Measurements from ENCODE around the gene DCLK3.

Gene DCLK3

DNA sequence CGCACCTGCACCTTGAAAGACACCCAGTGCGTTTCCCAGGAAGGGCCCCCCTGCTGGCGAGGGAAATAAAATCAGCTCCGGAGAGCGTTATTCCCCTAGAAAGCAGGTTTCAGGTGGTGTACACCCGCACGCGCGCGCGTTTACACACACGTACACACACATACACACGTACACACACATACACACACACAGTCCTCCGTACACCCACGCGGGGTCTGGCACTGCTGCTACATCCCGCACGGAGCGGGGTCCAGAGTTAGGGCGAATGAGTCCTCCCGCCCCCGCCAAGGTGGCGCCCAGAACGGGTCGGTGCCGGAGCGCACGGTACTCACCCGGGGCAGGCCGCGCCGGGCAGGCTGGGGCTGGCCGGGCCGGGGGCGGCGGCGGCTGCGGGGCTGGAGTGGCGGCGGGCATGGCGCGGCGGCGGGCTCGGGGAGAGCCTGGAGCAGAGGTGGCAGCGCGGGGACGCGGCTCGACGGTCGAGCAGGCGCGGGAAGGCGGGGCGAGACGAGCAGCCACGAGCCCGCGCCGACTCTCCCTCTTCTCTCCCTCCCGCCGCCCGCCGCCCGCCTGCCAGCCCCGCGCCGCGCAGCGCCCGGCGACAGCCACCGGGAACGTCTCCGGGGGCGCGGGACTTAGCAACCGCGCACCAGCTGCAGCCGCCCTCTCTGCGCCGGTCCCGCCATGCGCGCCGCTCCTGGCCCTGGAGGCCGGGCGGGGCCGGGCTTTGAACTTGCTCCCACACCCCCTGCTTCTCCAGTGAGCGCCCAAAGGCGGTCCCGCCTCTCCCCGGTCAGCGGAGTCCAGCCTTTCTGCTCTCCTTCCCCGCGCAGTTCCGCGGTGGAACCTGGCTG is at the start of gene DCLK3:
TSS of gene DCLK3 (minus strand) at position 704 of the 854 bp plus-strand sequence. CDS start at position 414, 290 bp downstream.
- no peak for DNase-seq

DNA sequence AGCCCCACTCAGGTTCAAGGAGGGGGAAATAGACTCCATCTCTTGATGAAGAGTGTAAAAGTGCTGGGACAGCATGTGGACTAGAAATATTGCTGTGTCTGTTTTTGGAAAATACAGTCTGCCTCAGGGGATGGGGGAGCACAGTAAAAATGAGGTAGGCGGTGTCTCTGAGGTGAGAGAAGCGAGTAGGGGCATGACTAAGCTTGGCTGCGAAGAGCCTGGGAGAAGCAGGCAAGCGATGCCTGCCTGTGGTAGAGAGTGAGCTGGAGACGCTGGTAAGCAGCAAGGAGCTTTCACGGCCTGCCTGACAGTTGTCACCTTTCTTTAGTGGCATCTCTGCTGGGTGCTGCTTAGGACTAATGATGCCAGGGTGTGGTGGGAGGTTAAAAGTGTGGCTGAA is 49.0 kb upstream of the DCLK3 start:
- DNase-seq: no peak

GRCh38 chr3:36812240-36812639 is 47.9 kb upstream of the DCLK3 start:
- DNase-seq: no peak

DNA sequence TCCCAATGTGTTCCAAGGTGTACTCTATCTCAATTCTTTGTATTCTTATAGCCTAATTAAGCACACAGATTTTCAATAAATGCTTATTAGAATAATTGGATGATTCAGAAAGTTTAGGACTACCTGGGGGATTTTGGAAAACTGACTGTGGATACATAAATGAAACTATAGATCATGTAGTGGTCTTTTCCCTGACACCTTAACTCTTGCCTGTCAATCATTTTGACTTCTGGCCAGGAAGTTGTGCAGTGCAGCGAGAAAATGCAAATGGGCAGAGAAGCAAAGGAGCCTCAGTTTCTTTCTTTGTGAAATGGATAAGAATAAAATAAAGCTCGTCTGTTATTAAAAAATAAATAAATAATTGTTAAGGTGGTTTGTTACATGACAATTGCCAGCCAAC is 47.4 kb upstream of the DCLK3 start:
- no peak for DNase-seq

- no peak for DNase-seq
These were observed 40.1 kb upstream of the DCLK3 start for GRCh38 chr3:36804295-36805055.

DNA sequence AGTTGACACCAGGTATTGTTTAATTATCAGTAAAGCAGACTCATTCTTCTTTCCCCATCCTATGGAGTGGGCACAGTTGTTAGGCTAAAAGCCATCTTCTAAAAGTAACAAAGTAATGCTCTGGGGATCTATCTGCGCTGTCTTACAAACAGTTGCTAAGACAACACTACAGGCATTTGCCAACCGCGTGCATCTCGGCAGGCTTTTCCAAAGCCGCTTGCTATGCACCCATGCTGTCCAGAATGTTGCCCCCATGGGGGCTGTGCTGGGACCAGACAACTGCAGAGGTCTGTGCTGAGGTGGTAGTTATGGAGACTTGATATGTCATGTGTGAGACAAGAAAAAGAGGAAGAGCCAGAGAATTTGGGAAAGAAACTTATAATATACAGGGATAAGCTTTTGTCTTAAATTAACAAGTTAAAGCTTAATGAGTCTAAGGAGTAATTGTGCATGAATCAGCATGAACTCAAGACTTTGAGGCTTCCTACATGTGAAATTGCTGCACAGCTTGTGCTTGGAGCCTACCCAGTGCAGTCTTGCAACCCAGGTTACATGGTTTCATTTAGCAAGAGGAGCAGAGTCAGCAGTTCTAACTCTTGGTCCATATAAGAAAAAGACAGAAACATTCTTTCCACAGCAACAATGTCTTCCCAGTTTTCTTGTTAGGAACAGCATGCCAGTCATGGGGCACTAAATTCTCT is 38.9 kb upstream of the DCLK3 start:
- DNase-seq: no peak

DNA sequence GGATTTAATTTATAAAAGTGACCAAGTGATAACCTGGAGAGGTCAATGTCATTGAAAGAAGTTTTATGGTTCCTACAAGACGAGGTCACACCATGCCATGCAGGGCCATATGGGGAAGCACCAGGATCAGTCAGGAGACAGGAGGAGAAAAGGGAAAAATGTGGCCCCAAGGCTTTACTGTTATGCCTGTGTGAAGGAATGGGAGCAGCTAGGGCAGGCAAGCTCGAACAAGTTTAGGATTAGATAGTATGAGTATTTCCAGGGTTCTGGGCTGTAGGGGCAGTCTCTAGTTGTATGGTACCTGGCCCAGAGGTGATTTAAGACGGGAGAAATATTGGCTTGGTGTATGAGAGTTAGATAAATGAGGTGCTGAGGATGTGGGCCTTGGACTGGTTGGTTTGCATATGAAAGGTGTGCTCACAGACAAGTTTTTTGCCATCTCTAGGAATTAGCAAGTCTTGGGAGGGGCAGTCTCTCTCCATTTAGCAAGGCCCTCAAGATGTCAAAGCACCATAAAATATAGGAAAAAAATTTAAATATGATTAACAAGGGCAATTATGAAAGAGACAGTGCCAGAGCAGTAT is 36.3 kb upstream of the DCLK3 start:
- no peak for DNase-seq

GRCh38 chr3:36796881-36797280 is 32.5 kb upstream of the DCLK3 start:
- DNase-seq: no peak

DNA sequence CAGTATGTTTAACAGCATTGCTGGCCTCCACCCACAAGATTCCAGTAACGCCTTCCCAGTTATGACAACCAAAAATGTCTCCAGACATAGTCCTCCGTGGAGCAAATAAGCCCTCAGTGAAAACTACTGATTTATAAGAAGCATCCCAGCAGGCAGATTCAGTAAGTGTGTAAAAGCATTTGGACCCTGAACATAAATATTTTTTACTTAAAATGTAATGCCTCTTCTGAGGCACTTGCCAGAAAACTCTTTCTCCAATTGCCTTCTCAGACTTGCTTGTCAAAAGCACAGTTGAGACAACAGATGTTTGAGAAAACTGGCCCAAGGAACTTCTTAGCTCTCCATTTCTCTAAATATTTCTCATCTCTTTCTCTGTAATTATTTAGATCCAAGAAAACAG is 31.8 kb upstream of the DCLK3 start:
- DNase-seq: no peak

DNA sequence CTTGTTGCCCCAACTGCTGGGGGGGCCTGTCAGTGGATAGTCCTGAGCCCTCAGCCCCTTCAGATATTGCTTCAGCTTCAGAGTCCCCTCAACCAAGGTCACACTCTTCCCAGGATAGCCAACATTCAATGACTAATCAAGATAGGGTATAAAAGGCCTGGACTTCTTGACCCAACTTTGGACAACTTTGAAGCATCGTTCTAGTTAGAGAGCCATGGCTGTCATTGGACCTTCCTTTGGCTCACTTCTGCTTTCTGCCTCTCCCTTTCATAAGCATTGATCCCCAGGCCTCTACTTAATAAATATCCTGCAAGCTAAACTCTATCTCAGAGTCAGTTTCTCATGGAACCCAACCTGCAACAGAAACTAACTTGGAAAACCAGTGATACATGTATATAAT is 31.3 kb upstream of the DCLK3 start:
- DNase-seq: no peak

DNA sequence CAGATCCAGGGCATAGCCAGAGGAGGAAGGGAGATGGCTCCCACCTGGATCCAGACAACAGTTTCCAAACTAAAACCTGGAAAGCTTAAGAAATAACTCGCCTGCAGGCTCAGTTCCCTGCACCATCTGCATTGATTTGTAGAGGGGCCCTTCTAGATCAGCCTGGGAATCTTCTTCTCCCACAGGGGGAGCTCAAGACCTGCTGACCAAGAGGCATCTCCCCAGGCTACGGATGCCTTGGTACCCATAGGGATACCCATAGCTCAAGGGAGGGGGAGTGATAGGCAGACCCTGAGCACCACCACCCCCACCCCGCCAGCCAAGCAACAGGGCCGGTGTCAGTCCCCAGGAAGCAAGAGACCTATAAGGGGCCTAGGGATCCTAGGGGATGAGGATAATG is 28.0 kb upstream of the DCLK3 start:
- DNase-seq: no peak

DNA sequence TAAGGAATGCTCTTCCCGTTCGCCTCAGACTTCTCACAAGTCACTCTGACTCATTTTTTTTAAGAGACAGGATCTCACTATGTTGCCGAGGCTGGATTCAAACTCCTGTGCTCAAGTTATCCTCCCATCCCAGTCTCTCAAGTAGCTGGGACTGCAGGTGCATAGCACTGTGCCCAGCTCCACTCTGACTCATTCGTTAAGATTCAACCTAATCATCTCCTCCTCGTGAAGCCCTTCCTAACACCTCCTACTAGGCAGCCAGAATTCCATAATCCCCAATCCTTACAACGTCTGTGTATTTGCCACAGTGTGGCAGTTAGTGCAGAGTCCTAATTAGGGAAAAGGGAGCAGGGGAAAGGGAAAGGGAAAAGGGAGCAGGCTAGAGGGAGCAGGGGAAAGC is 26.4 kb upstream of the DCLK3 start:
- no peak for DNase-seq

GRCh38 chr3:36786921-36787890 is 22.9 kb upstream of the DCLK3 start:
- no peak for DNase-seq

- DNase-seq: no peak
These were observed 19.8 kb upstream of the DCLK3 start for GRCh38 chr3:36784138-36784635.

DNA sequence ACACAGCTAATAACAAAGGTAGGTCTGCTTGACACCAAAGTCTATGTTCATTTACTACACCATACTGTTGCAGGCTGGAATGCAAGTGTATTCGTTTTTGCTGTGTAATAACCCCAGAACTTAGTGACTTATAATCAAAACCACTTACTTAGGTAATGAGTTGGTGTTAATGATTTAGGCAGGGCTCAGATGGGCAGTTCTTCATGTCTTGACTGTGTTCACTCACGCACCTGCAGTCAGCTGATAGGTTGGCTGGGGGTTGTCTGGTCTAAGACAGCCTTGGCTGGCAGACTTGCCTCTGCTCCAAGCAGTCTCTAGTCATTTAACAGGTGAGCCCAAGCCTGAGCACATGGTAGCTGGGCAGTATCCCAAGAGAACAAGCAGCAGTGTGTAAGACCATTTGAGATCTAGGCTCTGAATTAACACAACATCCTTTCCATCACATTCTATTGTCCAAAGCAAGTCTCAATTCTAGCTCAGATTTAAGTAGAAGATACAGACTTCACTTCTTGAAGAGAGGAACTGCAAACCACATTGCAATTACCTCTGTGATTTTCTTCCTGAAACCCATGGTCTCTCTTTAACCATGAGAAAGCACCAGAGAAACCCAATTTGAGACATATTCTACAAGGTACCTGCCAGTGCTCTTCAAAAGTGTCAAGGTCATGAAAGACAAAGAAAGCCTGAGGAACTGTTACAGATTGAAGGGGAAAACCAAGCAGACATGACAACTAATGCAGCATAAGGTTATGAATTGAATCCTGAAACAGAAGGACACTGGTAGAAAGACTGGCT is 13.3 kb upstream of the DCLK3 start:
- no peak for DNase-seq

DNA sequence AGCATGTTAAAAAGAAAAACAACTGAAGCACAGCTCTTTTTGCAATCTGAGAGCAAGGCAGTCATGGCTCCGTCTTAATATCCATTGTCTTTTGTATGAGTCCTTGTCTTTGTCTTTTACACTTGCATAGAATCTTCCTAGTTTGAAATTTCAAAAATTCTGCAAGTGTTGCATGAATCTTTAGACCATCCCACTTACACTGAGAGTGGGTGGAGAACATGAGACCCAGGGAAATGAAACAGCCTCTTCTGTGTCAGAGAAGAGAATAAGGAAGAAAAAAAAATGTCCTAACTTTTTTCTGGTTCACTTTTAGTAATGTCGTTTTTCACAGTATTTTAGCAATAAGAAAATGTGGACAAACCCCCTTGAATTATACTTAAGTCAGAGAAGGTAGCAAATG is 12.1 kb upstream of the DCLK3 start:
- no peak for DNase-seq

- no peak for DNase-seq
These were observed 9.7 kb upstream of the DCLK3 start for GRCh38 chr3:36774052-36774451.

DNA sequence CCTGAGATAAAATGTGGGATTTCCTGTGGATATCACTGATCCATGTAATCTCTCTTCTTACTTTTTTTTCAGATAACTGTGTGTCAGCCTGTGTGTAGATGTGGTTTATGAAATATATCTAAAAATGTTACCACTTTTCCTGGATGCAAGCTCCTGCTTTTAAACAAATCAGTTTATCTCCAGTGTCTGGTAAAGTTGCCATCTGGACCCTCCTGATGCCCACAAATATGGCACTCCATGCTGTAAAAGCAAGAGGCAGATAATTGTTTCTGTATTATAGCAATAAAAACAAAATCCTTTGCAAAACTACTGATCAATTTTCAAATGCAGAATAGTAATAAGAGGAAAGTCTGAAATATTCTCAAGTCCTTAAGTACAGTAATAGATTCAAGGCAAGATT is 7.6 kb upstream of the DCLK3 start:
- DNase-seq: no peak

GRCh38 chr3:36769926-36770325 is 5.6 kb upstream of the DCLK3 start:
- DNase-seq: no peak

DNA sequence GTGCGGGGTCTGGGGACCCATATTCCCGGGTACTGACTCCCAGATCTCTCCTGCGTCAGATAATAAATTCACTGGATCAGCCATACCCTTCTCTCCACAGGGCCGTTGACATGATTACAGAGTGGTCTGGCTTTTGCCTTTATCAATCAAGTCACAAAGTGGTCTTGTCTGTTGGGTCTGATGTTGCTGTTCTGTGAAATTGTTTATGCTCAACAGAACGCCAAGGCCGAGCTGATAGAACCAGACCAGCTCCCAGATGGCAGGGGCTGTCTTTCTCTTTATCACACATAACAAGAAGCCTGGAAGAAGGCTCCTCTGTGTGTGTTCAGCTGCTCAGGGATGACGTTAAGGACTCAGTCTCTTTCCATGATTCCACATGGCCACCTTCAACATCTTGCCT is 751 bp upstream of the DCLK3 start:
- DNase-seq: no peak

DNA sequence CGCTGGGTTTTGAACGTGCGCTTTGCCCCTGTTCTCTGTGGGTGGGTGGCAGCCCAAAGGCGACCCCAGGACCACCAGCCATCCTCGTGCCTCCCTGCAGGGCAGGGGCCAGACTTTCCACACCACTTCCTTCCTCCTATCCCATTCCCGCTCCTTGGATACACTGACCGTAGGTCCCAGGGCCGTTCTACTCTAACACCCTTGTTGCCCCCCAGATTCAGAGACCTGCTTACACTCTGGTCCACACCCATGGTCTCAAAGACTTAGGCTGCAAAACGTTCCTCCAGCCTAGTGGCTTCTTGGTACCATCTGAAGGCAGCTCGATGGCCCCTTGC is 318 bp upstream of the DCLK3 start:
- DNase-seq: no peak
